H1 (cell line): ENCODE results near the gene HLA-A. TPM values are rescaled to one million over a fixed set of nuclear protein-coding genes. Genes with fewer than 3 reads are reported as not detected.

Source experiments
- CTCF ChIA-PET: fragments of 300-600 bp; sonication (Branson Sonifier 250); formaldehyde crosslinking; loops from one replicate; lab custom pipeline; 2021; ENCODE audit not compliant: partially characterized antibody; lab: Charles Lee
- POLR2A ChIA-PET: fragments of 300-600 bp; sonication (Branson Sonifier 250); formaldehyde crosslinking; loops from one replicate; lab custom pipeline; 2021; ENCODE audit warnings: inconsistent platforms; ENCODE audit not compliant: partially characterized antibody; lab: Charles Lee
- DNase-seq, 2 experiments: peaks; one replicate each; pipeline versions ENCODE4 v3.0.0 to v3.0.0-alpha.2; 2010 to 2022; ENCODE audit warnings: low spot score in 2 of 2, low read depth in 1 of 2, mixed read lengths in 1 of 2
- FAIRE-seq: peaks from 2 replicates; lab custom pipeline; 2011; peaks lifted over from hg19 to GRCh38; lab: Jason Lieb, UNC
- H2AFZ ChIP-seq: 2 replicates; pipeline ENCODE4 v1.8.1; 2012; ENCODE audit warnings: low read length, inconsistent platforms
- H2AK5ac ChIP-seq: 2 replicates; pipeline ENCODE4 v1.6.1; 2013; ENCODE audit warnings: low read depth, low read length
- H2BK120ac ChIP-seq: replicated peaks from 2 replicates; pipeline ENCODE3; 2013; ENCODE audit warnings: low read depth, low read length, inconsistent platforms
- H2BK12ac ChIP-seq: 2 replicates; pipeline ENCODE4 v1.6.1; 2013; ENCODE audit warnings: low read depth, low read length
- H2BK15ac ChIP-seq: 2 replicates; pipeline ENCODE4 v1.6.1; 2013; ENCODE audit warnings: low read length
- H2BK20ac ChIP-seq: 2 replicates; pipeline ENCODE4 v1.6.1; 2013; ENCODE audit warnings: low read length
- H2BK5ac ChIP-seq: 2 replicates; pipeline ENCODE4 v1.6.1; 2013; ENCODE audit warnings: low read depth, low read length
- H3K14ac ChIP-seq: 2 replicates; pipeline ENCODE4 v1.6.1; 2013; ENCODE audit warnings: inconsistent platforms; ENCODE audit not compliant: insufficient read length
- H3K18ac ChIP-seq: 2 replicates; pipeline ENCODE4 v1.6.1; 2013; ENCODE audit warnings: low read length; ENCODE audit errors: extremely low read depth
- H3K23ac ChIP-seq: 2 replicates; pipeline ENCODE4 v1.6.1; 2013; ENCODE audit warnings: inconsistent platforms; ENCODE audit not compliant: insufficient read length
- H3K23me2 ChIP-seq: 2 replicates; pipeline ENCODE4 v1.6.1; 2013; ENCODE audit warnings: low read depth, low read length
- H3K27ac ChIP-seq: 2 replicates; pipeline ENCODE4 v1.6.1; 2011; ENCODE audit warnings: low read depth, low read length, inconsistent platforms
- H3K27me3 ChIP-seq, 4 experiments: replicated peaks in 1 of 4; 1 replicate in 1 of 4; 2 replicates in 3 of 4; pipeline versions ENCODE4 v1.6.1 to v1.8.1; 2011 to 2013; ENCODE audit warnings: low read length in 3 of 4, mild to moderate bottlenecking in 3 of 4, inconsistent platforms in 2 of 4, mixed read lengths in 2 of 4, moderate library complexity in 1 of 4; ENCODE audit not compliant: control insufficient read depth in 3 of 4, insufficient read depth in 3 of 4; ENCODE audit errors: extremely low read depth in 1 of 4
- H3K36me3 ChIP-seq, 4 experiments: 2 replicates each; pipeline versions ENCODE4 v1.6.1 to v1.8.1; 2011 to 2013; ENCODE audit warnings: mild to moderate bottlenecking in 4 of 4, low read length in 3 of 4, moderate library complexity in 2 of 4, control low read depth in 1 of 4, inconsistent platforms in 1 of 4; ENCODE audit not compliant: insufficient read depth in 4 of 4, control insufficient read depth in 2 of 4
- H3K4ac ChIP-seq: replicated peaks from 2 replicates; pipeline ENCODE3; 2013; ENCODE audit warnings: low read length, low read depth, mixed read lengths, inconsistent platforms; ENCODE audit not compliant: insufficient read length
- H3K4me1 ChIP-seq, 4 experiments: replicated peaks in 1 of 4; 1 replicate in 1 of 4; 2 replicates in 3 of 4; pipeline versions ENCODE4 v1.6.1 to v1.8.1; 2011 to 2013; ENCODE audit warnings: low read length in 3 of 4, inconsistent platforms in 2 of 4, mixed read lengths in 1 of 4; ENCODE audit not compliant: insufficient read depth in 4 of 4, control insufficient read depth in 3 of 4
- H3K4me2 ChIP-seq, 2 experiments: 2 replicates each; pipeline versions ENCODE4 v1.6.1 to v1.8.1; 2011 to 2013; ENCODE audit warnings: low read depth in 2 of 2, low read length in 2 of 2, control low read depth in 1 of 2, inconsistent platforms in 1 of 2, mild to moderate bottlenecking in 1 of 2; ENCODE audit not compliant: insufficient read depth in 1 of 2
- H3K4me3 ChIP-seq, 4 experiments: fragments of 200-600, 300-600 bp in 1 of 4; sonication (generic), shearing (Covaris generic), sonication (Bioruptor Twin) in 1 of 4; 2 replicates each; pipeline versions ENCODE4 v1.5.1 to v1.8.1; 2011 to 2016; ENCODE audit warnings: low read length in 4 of 4, low read depth in 3 of 4, control low read depth in 2 of 4, inconsistent platforms in 2 of 4, mild to moderate bottlenecking in 2 of 4, mixed read lengths in 1 of 4, moderate library complexity in 1 of 4; ENCODE audit not compliant: insufficient read depth in 2 of 4; ENCODE audit errors: extremely low read depth in 1 of 4
- H3K56ac ChIP-seq: replicated peaks from 2 replicates; pipeline ENCODE3; 2013; ENCODE audit warnings: low read depth, mild to moderate bottlenecking, mixed read lengths, low read length, inconsistent platforms; ENCODE audit not compliant: insufficient read length
- H3K79me1 ChIP-seq: 2 replicates; pipeline ENCODE4 v1.6.1; 2013; ENCODE audit warnings: low read depth, low read length, control low read depth
- H3K79me2 ChIP-seq, 2 experiments: 2 replicates each; pipeline versions ENCODE4 v1.6.1 to v1.8.1; 2012 to 2013; ENCODE audit warnings: low read length in 2 of 2, mild to moderate bottlenecking in 2 of 2, inconsistent platforms in 1 of 2; ENCODE audit not compliant: insufficient read depth in 2 of 2, control insufficient read depth in 1 of 2
- H3K9ac ChIP-seq, 4 experiments: replicated peaks in 1 of 4; 1 replicate in 1 of 4; 2 replicates in 3 of 4; pipeline versions ENCODE4 v1.6.1 to v1.8.1; 2011 to 2013; ENCODE audit warnings: low read depth in 3 of 4, low read length in 3 of 4, control low read depth in 2 of 4, mild to moderate bottlenecking in 2 of 4, moderate library complexity in 2 of 4, inconsistent platforms in 1 of 4; ENCODE audit errors: extremely low read depth in 1 of 4
- H3K9me3 ChIP-seq, 2 experiments: 2 replicates each; pipeline versions ENCODE4 v1.6.1 to v1.8.1; 2012 to 2013; ENCODE audit warnings: mild to moderate bottlenecking in 2 of 2, moderate library complexity in 2 of 2, control low read depth in 1 of 2, inconsistent platforms in 1 of 2, low read depth in 1 of 2, low read length in 1 of 2, mixed read lengths in 1 of 2; ENCODE audit not compliant: insufficient read depth in 2 of 2
- H4K20me1 ChIP-seq, 2 experiments: replicated peaks in 1 of 2; 2 replicates each; pipeline versions ENCODE3 to v1.8.1; 2011 to 2013; ENCODE audit warnings: inconsistent platforms in 2 of 2, low read length in 2 of 2, mild to moderate bottlenecking in 1 of 2; ENCODE audit not compliant: insufficient read depth in 2 of 2, control insufficient read depth in 1 of 2
- H4K5ac ChIP-seq: 2 replicates; pipeline ENCODE4 v1.6.1; 2013; ENCODE audit warnings: low read length, low read depth, mixed read lengths, inconsistent platforms; ENCODE audit not compliant: insufficient read length
- H4K8ac ChIP-seq: 2 replicates; pipeline ENCODE4 v1.8.0; 2013; ENCODE audit warnings: mild to moderate bottlenecking, moderate library complexity, low read length, inconsistent platforms; ENCODE audit not compliant: insufficient read depth; ENCODE audit errors: extremely low read depth
- H4K91ac ChIP-seq: replicated peaks from 2 replicates; pipeline ENCODE3; 2013; ENCODE audit warnings: low read length, mixed read lengths, inconsistent platforms; ENCODE audit not compliant: insufficient read length
- ATF2 ChIP-seq: IDR thresholded peaks from 2 replicates; pipeline ENCODE4 v1.6.1; 2012; ENCODE audit warnings: low read length, inconsistent platforms
- BCL11A ChIP-seq, 2 experiments: IDR thresholded peaks; one replicate each; pipeline ENCODE4 v1.6.1; 2011; ENCODE audit warnings: low read depth in 2 of 2, low read length in 2 of 2, mild to moderate bottlenecking in 2 of 2
- GTF2F1 ChIP-seq: IDR thresholded peaks from 2 replicates; pipeline ENCODE4 v1.6.1; 2012; ENCODE audit warnings: low read depth, low read length, improper control_type of control experiment, borderline replicate concordance
- MAX ChIP-seq: IDR thresholded peaks from 2 replicates; pipeline ENCODE4 v1.6.1; 2012; ENCODE audit warnings: inconsistent platforms
- WGBS, 2 experiments: shearing (Covaris generic) in 1 of 2; methylation state at CpG; one replicate each; pipeline versions ENCODE4 v1.1.6 to v1.1.7; 2013 to 2015; ENCODE audit warnings: low lambda C conversion rate in 2 of 2, mixed read lengths in 2 of 2, inconsistent platforms in 1 of 2, low coverage in 1 of 2, missing lambda C conversion rate in 1 of 2; ENCODE audit not compliant: insufficient replicate concordance in 2 of 2, insufficient coverage in 1 of 2, insufficient read length in 1 of 2; ENCODE audit errors: extremely low coverage in 1 of 2, missing lambda C conversion rate in 1 of 2; 5-methylcytosine and 5-hydroxymethylcytosine counted together
- polyA plus RNA-seq, 7 experiments: library from polyadenylated mRNA; depleted of rRNA in 3 of 7; stranded (reverse) in 5 of 7; unstranded in 2 of 7; fragments of >200 nt in 5 of 7; fragments of 200-250 nt in 2 of 7; gene quantifications; 1 replicate in 5 of 7; 2 replicates in 1 of 7; 4 replicates in 1 of 7; pipeline versions ENCODE4 v1.2.1 to v1.2.3, GENCODE V29; 2011 to 2013; ENCODE audit warnings: missing spikeins in 2 of 7, mixed read lengths in 2 of 7
- total RNA-seq: library from RNA; stranded (reverse); fragmentation: NEBNext Ultra II Directional; extraction: Animal tissue kit (Norgen Biotek cat#: 25700); gene quantifications from 2 replicates; pipeline ENCODE4 v1.2.1, GENCODE V29; 2021
- TF ChIP-seq, protein P1 (sequence below): IDR thresholded peaks from 2 replicates; pipeline ENCODE4 v1.6.1; 2011; ENCODE audit warnings: low read depth, mild to moderate bottlenecking, low read length; ENCODE audit not compliant: insufficient read depth

The HLA-A gene
- total and polyA plus RNA-seq, 2 of the 8 experiments (the other 6 are each of a cell fraction or from before 2014, with no cell fraction given), result 221 to 474 TPM

DNA sequence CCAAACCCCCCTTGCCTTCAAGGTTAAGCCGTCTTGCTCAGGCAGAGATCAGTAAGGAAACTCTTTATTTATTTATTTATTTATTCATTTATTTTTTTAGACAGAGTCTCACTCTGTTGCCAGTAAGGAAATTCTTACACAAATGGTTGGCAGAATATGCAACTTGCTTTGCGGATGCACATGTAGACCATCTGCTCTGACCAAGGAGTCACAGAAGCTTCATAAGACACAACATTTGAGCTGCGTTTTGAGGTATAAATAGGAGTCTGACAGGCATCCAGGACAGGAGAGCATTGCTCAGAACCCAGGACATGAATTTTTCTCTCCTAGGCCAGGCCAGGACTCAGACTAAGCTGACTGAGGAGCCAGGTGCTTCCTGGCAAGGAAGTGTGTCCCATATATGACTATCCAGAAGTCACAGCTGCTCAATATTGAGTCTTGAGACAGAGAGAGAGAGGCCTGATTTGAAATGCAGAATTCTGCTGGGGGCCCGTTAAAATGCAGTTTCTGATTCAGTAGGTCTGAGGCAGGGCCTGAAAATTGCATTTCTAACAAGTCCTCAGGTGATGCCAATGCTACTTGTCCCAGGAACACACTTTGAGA is 43.9 kb downstream of the HLA-A start:
- Histone ChIP-seq H2BK120ac (no peak overlapping the region), H3K27me3 (no peaks in the 10 kb centered on the region; a peak in 1 of 7 replicates), H2BK12ac (no peak overlapping the region), H3K36me3 (no peaks in the 10 kb centered on the region), H4K91ac (no peak overlapping the region), H3K4me1 (no peaks in the 10 kb centered on the region; a peak in 1 of 7 replicates), H3K4me3 (no peak overlapping the region), H3K4ac (no peak overlapping the region), H4K20me1 (no peaks in the 10 kb centered on the region), H3K14ac (no peak overlapping the region), H3K9ac (no peak overlapping the region), H2AFZ (no peak overlapping the region), H2AK5ac (no peak overlapping the region), H3K79me2 (no peaks in the 10 kb centered on the region), H3K4me2 (no peak overlapping the region), H3K23ac (no peak overlapping the region), H2BK20ac (no peak overlapping the region), H3K9me3 (no peaks in the 10 kb centered on the region), H3K23me2 (peaks cover 2% of the 10 kb centered on the region; the same call in 1 of the 2 replicates), H2BK5ac (no peak overlapping the region), H3K27ac (no peak overlapping the region), H3K18ac (no peak overlapping the region), H2BK15ac (no peak overlapping the region), H4K5ac (no peak overlapping the region), H4K8ac (no peak overlapping the region), H3K79me1 (no peaks in the 10 kb centered on the region), H3K56ac (no peak overlapping the region)
- WGBS, 2 experiments, result 87% methylated on average over 4 of the region's 4 CpGs; no CpG with 5 or more reads in 1 of the 2 experiments
- TF ChIP-seq MAX (no peak), BCL11A (IDR thresholded peaks at IDR 0.05; ENCODE audit: low read depth in 2 of 2, low read length in 2 of 2) (no peak), GTF2F1 (no peak), ATF2 (no peak)
- TF ChIP-seq, protein P1, sequence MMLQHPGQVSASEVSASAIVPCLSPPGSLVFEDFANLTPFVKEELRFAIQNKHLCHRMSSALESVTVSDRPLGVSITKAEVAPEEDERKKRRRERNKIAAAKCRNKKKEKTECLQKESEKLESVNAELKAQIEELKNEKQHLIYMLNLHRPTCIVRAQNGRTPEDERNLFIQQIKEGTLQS, result no peak
- POLR2A ChIA-PET, result interaction anchor here (0.7 to 1.2 kb wide), 2 partner anchors 11 to 353 kb away, joined by 3 to 7 read pairs; partner anchors contain the start of gene GABBR1
- CTCF ChIA-PET, result interaction anchor here (1.4 to 2.7 kb wide), 2 partner anchors 11 to 145 kb away, joined by 3 to 9 read pairs; no protein-coding TSS in a partner anchor
- FAIRE-seq, result no peak
- no peak for DNase-seq
